Brain microvascular endothelial cell (primary cell): ENCODE results near the gene ALX3.
"Not testable (repeated sequence)": the region's sequence is repeated elsewhere in the genome, so short reads cannot be mapped to it uniquely, and the experiment has no call there.

Experiments
- DNase-seq: peaks from one replicate; pipeline ENCODE4 v3.0.0-alpha.2; 2020
- H3K27ac ChIP-seq: fragments of 250-450 bp; sonication (Bioruptor Pico); 2 replicates; pipeline ENCODE4 v1.5.1; 2020; ENCODE audit warnings: mild to moderate bottlenecking, moderate library complexity
- H3K27me3 ChIP-seq: fragments of 250-450 bp; sonication (Bioruptor Pico); replicated peaks from 2 replicates; pipeline ENCODE4 v1.5.1; 2020; ENCODE audit warnings: mild to moderate bottlenecking
- H3K36me3 ChIP-seq: fragments of 250-450 bp; sonication (Bioruptor Pico); replicated peaks from 2 replicates; pipeline ENCODE4 v1.5.1; 2020; ENCODE audit warnings: mild to moderate bottlenecking
- H3K4me3 ChIP-seq: 2 replicates; pipeline ENCODE4 v1.5.1; 2011; ENCODE audit warnings: low read depth, mild to moderate bottlenecking, control low read depth, low read length, moderate library complexity
- CTCF ChIP-seq: IDR thresholded peaks from 2 replicates; pipeline ENCODE4 v1.5.1; 2011; ENCODE audit warnings: low read depth, mild to moderate bottlenecking, moderate library complexity, low read length, control low read depth, inconsistent platforms; ENCODE audit errors: missing control alignments
- in situ Hi-C: cut with HindIII; loops from 2 replicates; pipeline ENCODE4 v1.10.0; 2017; ENCODE audit warnings: low sequenced_read_pairs, low pct_ligation_motif_present

The ALX3 gene

GRCh38 chr1:110034451-110035235, 35.8 kb downstream of the ALX3 start, which contains the start of gene STRIP1:
STRIP1 (plus strand) TSS chr1:110034624; CDS start chr1:110034638, 14 bp downstream.
- peak; percentile 97 for DNase-seq
- no peaks in the 10 kb centered on the region for H3K27me3 ChIP-seq
- peaks cover 19% of the 10 kb centered on the region for H3K36me3 ChIP-seq
- H3K4me3 ChIP-seq = peak within 1 kb of the TSS; percentile 68
- in situ Hi-C loops = no loop called here
- peak within 1 kb of the TSS; percentile 81 for H3K27ac ChIP-seq
- no peak for TF ChIP-seq CTCF

- Histone ChIP-seq H3K36me3 (peaks cover 13% of the 10 kb centered on the region), H3K4me3 (peak overlapping the region; percentile 68), H3K27ac (peak overlapping the region; percentile 81), H3K27me3 (no peaks in the 10 kb centered on the region)
- no peak for TF ChIP-seq CTCF
- in situ Hi-C loops = no loop called here
- DNase-seq = no peak
Observed at GRCh38 chr1:110034040-110034450, 36.4 kb downstream of the ALX3 start.

- DNase-seq = no peak
- H3K4me3 ChIP-seq = no peak overlapping the region
- TF ChIP-seq CTCF = no peak
Observed at GRCh38 chr1:110033421-110033820, 37.1 kb downstream of the ALX3 start.

GRCh38 chr1:110032327-110032726, 38.1 kb downstream of the ALX3 start:
- Histone ChIP-seq H3K4me3 (no peak overlapping the region), H3K27ac (no peak overlapping the region), H3K36me3 (peaks cover 4% of the 10 kb centered on the region), H3K27me3 (no peaks in the 10 kb centered on the region)
- no peak for DNase-seq
- in situ Hi-C loops = no loop called here
- TF ChIP-seq CTCF = no peak

More at GRCh38 chr1:110033421-110033820, 37.1 kb downstream of the ALX3 start:
- H3K27me3 ChIP-seq = no peaks in the 10 kb centered on the region
- peaks cover 10% of the 10 kb centered on the region for H3K36me3 ChIP-seq
- in situ Hi-C loops = no loop called here
- no peak overlapping the region for H3K27ac ChIP-seq

GRCh38 chr1:110030687-110031086, 39.8 kb downstream of the ALX3 start:
- H3K27ac ChIP-seq, H3K27me3 ChIP-seq, in situ Hi-C loops, H3K4me3 ChIP-seq, DNase-seq, H3K36me3 ChIP-seq: not testable (repeated sequence)

- in situ Hi-C loops = no loop called here
- Histone ChIP-seq H3K27me3 (no peaks in the 10 kb centered on the region), H3K36me3 (peaks cover 41% of the 10 kb centered on the region), H3K4me3 (no peak overlapping the region), H3K27ac (no peak overlapping the region)
- no peak for TF ChIP-seq CTCF
- DNase-seq = no peak
Observed at GRCh38 chr1:110024613-110025012, 45.9 kb downstream of the ALX3 start.
